Motor neuron (in vitro differentiated cells): ENCODE results near the gene PUM1. TPM values are rescaled to one million over a fixed set of nuclear protein-coding genes. Genes with fewer than 3 reads are reported as not detected.

Experiments
- ATAC-seq, 8 experiments: fragments of 200-7000 bp; cut with Tn5 transposase; replicated peaks in 6 of 8; 2 replicates each; pipeline ENCODE4 v1.8.0; 2021; ENCODE audit warnings: mild to moderate bottlenecking in 8 of 8, moderate library complexity in 8 of 8
- H3K27ac ChIP-seq, 2 donors: fragments of 250-450 bp; sonication (Bioruptor Pico); 2 replicates each; pipeline ENCODE4 v1.9.0; 2021; ENCODE audit warnings: antibody characterized with exemption in 2 of 2, mild to moderate bottlenecking in 2 of 2, moderate library complexity in 1 of 2
- H3K4me1 ChIP-seq, 2 donors: fragments of 250-450 bp; sonication (Bioruptor Pico); replicated peaks in 1 of 2; 2 replicates each; pipeline ENCODE4 v1.6.1; 2021; ENCODE audit warnings: antibody characterized with exemption in 2 of 2, mild to moderate bottlenecking in 2 of 2, moderate library complexity in 1 of 2
- H3K4me3 ChIP-seq, 5 donors: fragments of 250-450 bp; sonication (Bioruptor Pico); 2 replicates each; pipeline ENCODE4 v1.9.0; 2021; ENCODE audit warnings: antibody characterized with exemption in 5 of 5, mild to moderate bottlenecking in 5 of 5, moderate library complexity in 4 of 5
- WGBS, 10 experiments: fragments of 450-650 bp; shearing (Covaris generic); methylation state at CpG; one replicate each; pipeline ENCODE4 v1.0.0; 2022; 5-methylcytosine and 5-hydroxymethylcytosine counted together
- in situ Hi-C, 9 experiments: fragments of 400-800 bp; cut with MboI; loops; one replicate each; pipeline ENCODE4 v1.15.0; 2021; ENCODE audit warnings: low sequenced_read_pairs in 9 of 9, low pct_unique_long_range_greater_than_20kb in 2 of 9; ENCODE audit not compliant: unreplicated experiment in 9 of 9
- total RNA-seq, 8 experiments: library from RNA; unstranded; fragments of 300-600 nt; gene quantifications; 2 replicates each; pipeline versions ENCODE4 v1.2.3 to v1.2.4, GENCODE V29; 2022

Gene PUM1
- total RNA-seq, 8 experiments from 2014 or later: 62.3 to 123 (median 87.5) TPM

- ATAC-seq: peak in 1 of 8 experiments; percentile 25
- no peak overlapping the region for H3K4me3 ChIP-seq
- in situ Hi-C loops: no loop called here
- peaks cover 48 to 71% of the 10 kb centered on the region in 2 donors for H3K4me1 ChIP-seq
- WGBS, 10 experiments: no CpG with 5 or more reads among the region's 6 CpGs
- no peak overlapping the region for H3K27ac ChIP-seq
These were observed 165.0 kb downstream of the PUM1 start for GRCh38 chr1:30900486-30900885.

- peak overlapping the region in 1 of 2 donors; percentile 15 for H3K27ac ChIP-seq
- WGBS, 10 experiments: 76 to 91% (median 82%) methylated on average over 2 to 13 of the region's 13 CpGs; no CpG with 5 or more reads in 2 of the 10 experiments
- ATAC-seq: no peak
- in situ Hi-C loops: no loop called here
- no peak overlapping the region for H3K4me3 ChIP-seq
- peaks cover 52 to 73% of the 10 kb centered on the region in 2 donors for H3K4me1 ChIP-seq
These were observed 165.7 kb downstream of the PUM1 start for GRCh38 chr1:30899577-30900389.

- peaks cover 59 to 70% of the 10 kb centered on the region in 2 donors for H3K4me1 ChIP-seq
- 83 to 100% (median 97%) methylated on average over 1 to 5 of the region's 10 CpGs; no CpG with 5 or more reads in 5 of the 10 experiments for WGBS, 10 experiments
- in situ Hi-C loops: no loop called here
- no peak overlapping the region for H3K4me3 ChIP-seq
- ATAC-seq: no peak
- H3K27ac ChIP-seq: no peak overlapping the region
These were observed 167.3 kb downstream of the PUM1 start for GRCh38 chr1:30898031-30898815.

- H3K4me3 ChIP-seq: no peak overlapping the region
- in situ Hi-C loops: no loop called here
- H3K4me1 ChIP-seq: peaks cover 61 to 72% of the 10 kb centered on the region in 2 donors
- H3K27ac ChIP-seq: peak overlapping the region; percentile 80 to 96
- ATAC-seq: no peak
- WGBS, 10 experiments: 17 to 100% (median 92%) methylated on average over 1 to 2 of the region's 2 CpGs; no CpG with 5 or more reads in 3 of the 10 experiments
These were observed 168.6 kb downstream of the PUM1 start for GRCh38 chr1:30896905-30897304.

GRCh38 chr1:30895944-30896660 lies 169.4 kb downstream of the PUM1 start:
- in situ Hi-C loops: no loop called here
- peaks cover 61 to 76% of the 10 kb centered on the region in 2 donors for H3K4me1 ChIP-seq
- H3K27ac ChIP-seq: peak overlapping the region; percentile 80 to 96
- WGBS, 10 experiments: 0 to 80% (median 36%) methylated on average over 1 to 2 of the region's 6 CpGs; no CpG with 5 or more reads in 2 of the 10 experiments
- H3K4me3 ChIP-seq: no peak overlapping the region
- peak in 5 of 8 experiments; percentile 36 to 76 (median 66) for ATAC-seq

GRCh38 chr1:30895382-30895943 lies 170.1 kb downstream of the PUM1 start:
- 50 to 90% (median 78%) methylated on average over 1 to 4 of the region's 6 CpGs; no CpG with 5 or more reads in 4 of the 10 experiments for WGBS, 10 experiments
- in situ Hi-C loops: no loop called here
- H3K27ac ChIP-seq: peak overlapping the region; percentile 80 to 96

GRCh38 chr1:30894508-30894973 lies 171.0 kb downstream of the PUM1 start:
- peaks cover 49 to 77% of the 10 kb centered on the region in 2 donors for H3K4me1 ChIP-seq
- H3K4me3 ChIP-seq: no peak overlapping the region
- WGBS, 10 experiments: 80 to 100% (median 100%) methylated on average over 1 to 3 of the region's 7 CpGs; no CpG with 5 or more reads in 5 of the 10 experiments
- in situ Hi-C loops: no loop called here
- H3K27ac ChIP-seq: peak overlapping the region; percentile 32 to 80
- ATAC-seq: no peak

More at GRCh38 chr1:30895382-30895943, 170.1 kb downstream of the PUM1 start:
- Histone ChIP-seq H3K4me3 (no peak overlapping the region), H3K4me1 (peaks cover 58 to 80% of the 10 kb centered on the region in 2 donors)
- peak in 5 of 8 experiments; percentile 50 to 67 (median 57) for ATAC-seq

GRCh38 chr1:30893776-30894507 lies 171.6 kb downstream of the PUM1 start:
- Histone ChIP-seq H3K4me1 (peaks cover 47 to 78% of the 10 kb centered on the region in 2 donors), H3K4me3 (no peak overlapping the region), H3K27ac (peak overlapping the region; percentile 77)
- WGBS, 10 experiments: 28 to 69% (median 46%) methylated on average over 1 to 5 of the region's 9 CpGs; no CpG with 5 or more reads in 5 of the 10 experiments
- ATAC-seq: peak in 5 of 8 experiments; percentile 9 to 42 (median 18)
- in situ Hi-C loops: no loop called here

- Histone ChIP-seq H3K4me1 (peaks cover 58 to 86% of the 10 kb centered on the region in 2 donors), H3K27ac (peak overlapping the region in 1 of 2 donors; percentile 77), H3K4me3 (no peak overlapping the region)
- in situ Hi-C loops: no loop called here
- 67 to 100% (median 100%) methylated on average over 1 to 6 of the region's 6 CpGs; no CpG with 5 or more reads in 3 of the 10 experiments for WGBS, 10 experiments
- no peak for ATAC-seq
These were observed 172.8 kb downstream of the PUM1 start for GRCh38 chr1:30892671-30893073.

- 93 to 97% methylated on average over 2 to 3 of the region's 5 CpGs; no CpG with 5 or more reads in 8 of the 10 experiments for WGBS, 10 experiments
- in situ Hi-C loops: no loop called here
- peaks cover 55 to 86% of the 10 kb centered on the region in 2 donors for H3K4me1 ChIP-seq
- H3K27ac ChIP-seq: peak overlapping the region in 1 of 2 donors; percentile 32
- H3K4me3 ChIP-seq: no peak overlapping the region
- no peak for ATAC-seq
These were observed 174.3 kb downstream of the PUM1 start for GRCh38 chr1:30891227-30891552.

GRCh38 chr1:30890502-30891226 lies 174.9 kb downstream of the PUM1 start:
- peak overlapping the region in 1 of 2 donors; percentile 32 for H3K27ac ChIP-seq
- peaks cover 55 to 86% of the 10 kb centered on the region in 2 donors for H3K4me1 ChIP-seq
- H3K4me3 ChIP-seq: no peak overlapping the region
- in situ Hi-C loops: no loop called here
- 0 to 91% (median 80%) methylated on average over 2 to 7 of the region's 10 CpGs; no CpG with 5 or more reads in 1 of the 10 experiments for WGBS, 10 experiments
- ATAC-seq: no peak
